NCI-H146 treated with DMSO at 0.1 percent for 48 hours (cell line): ENCODE results near the gene NF2.
"Not testable (repeated sequence)": the region's sequence is repeated elsewhere in the genome, so short reads cannot be mapped to it uniquely, and the experiment has no call there.

Experiments
- DNase-seq: peaks from one replicate; lab custom pipeline; 2025; ENCODE audit not compliant: unreplicated experiment; lab: John Stamatoyannopoulos, UW

Gene NF2

GRCh38 chr22:29603358-29604075 lies at the start of gene NF2:
Gene NF2 (plus strand): TSS chr22:29603633. CDS start chr22:29603999, 366 bp downstream.
- DNase-seq, result peak; percentile 85

- DNase-seq, result no peak
Observed at GRCh38 chr22:29555065-29555644, 48.3 kb upstream of the NF2 start.

GRCh38 chr22:29559030-29559429 lies 44.4 kb upstream of the NF2 start:
- no peak for DNase-seq

GRCh38 chr22:29559853-29560252 lies 43.6 kb upstream of the NF2 start:
- no peak for DNase-seq

- no peak for DNase-seq
Observed at GRCh38 chr22:29563652-29564460, 39.6 kb upstream of the NF2 start.

- DNase-seq, result not testable (repeated sequence)
Observed at GRCh38 chr22:29566513-29566912, 36.9 kb upstream of the NF2 start.

- DNase-seq, result no peak
Observed at GRCh38 chr22:29567338-29567737, 36.1 kb upstream of the NF2 start.

- no peak for DNase-seq
Observed at GRCh38 chr22:29569011-29569678, 34.3 kb upstream of the NF2 start.

- no peak for DNase-seq
Observed at GRCh38 chr22:29570456-29570855, 33.0 kb upstream of the NF2 start.

GRCh38 chr22:29570912-29571549 lies 32.4 kb upstream of the NF2 start:
- DNase-seq, result no peak

- no peak for DNase-seq
Observed at GRCh38 chr22:29574762-29575450, 28.5 kb upstream of the NF2 start.

GRCh38 chr22:29578462-29579200 lies 24.8 kb upstream of the NF2 start:
- no peak for DNase-seq

GRCh38 chr22:29580200-29580810 lies 23.1 kb upstream of the NF2 start:
- no peak for DNase-seq

GRCh38 chr22:29581799-29582198 lies 21.6 kb upstream of the NF2 start:
- DNase-seq, result peak; percentile 48

- DNase-seq, result no peak
Observed at GRCh38 chr22:29584975-29585374, 18.5 kb upstream of the NF2 start.

- not testable (repeated sequence) for DNase-seq
Observed at GRCh38 chr22:29586193-29586705, 17.2 kb upstream of the NF2 start.

GRCh38 chr22:29587938-29588699 lies 15.3 kb upstream of the NF2 start:
- DNase-seq, result no peak

- no peak for DNase-seq
Observed at GRCh38 chr22:29593923-29594322, 9.5 kb upstream of the NF2 start.
